AG04449 (cell line): ENCODE measurements around the gene IKZF3.
"Not testable (repeated sequence)": the region's sequence is repeated elsewhere in the genome, so short reads cannot be mapped to it uniquely, and the experiment has no call there.

ENCODE experiments used
- CTCF ChIA-PET: fragments of 350-600 bp; formaldehyde crosslinking; extraction: SDS; loops from one replicate; lab custom pipeline; 2021; ENCODE audit warnings: antibody characterized with exemption; lab: Yijun Ruan, JAX
- POLR2A ChIA-PET: fragments of 400-600, 350-600 bp; formaldehyde crosslinking; extraction: SDS; loops from one replicate; lab custom pipeline; 2020; ENCODE audit warnings: antibody characterized with exemption, inconsistent platforms; lab: Yijun Ruan, JAX
- DNase-seq: peaks from one replicate; pipeline ENCODE4 v3.0.0-alpha.2; 2010; ENCODE audit warnings: low read depth, low spot score
- H3K4me3 ChIP-seq: 2 replicates; pipeline ENCODE4 v1.5.1; 2011; ENCODE audit warnings: low read depth, mild to moderate bottlenecking, control low read depth, low read length
- TF ChIP-seq, protein P1 (sequence below): IDR thresholded peaks from one replicate; pipeline ENCODE4 v1.5.1; 2011; ENCODE audit warnings: mild to moderate bottlenecking, moderate library complexity, low read length, control low read depth, inconsistent platforms; ENCODE audit not compliant: insufficient read depth; ENCODE audit errors: missing control alignments

Gene IKZF3

DNA sequence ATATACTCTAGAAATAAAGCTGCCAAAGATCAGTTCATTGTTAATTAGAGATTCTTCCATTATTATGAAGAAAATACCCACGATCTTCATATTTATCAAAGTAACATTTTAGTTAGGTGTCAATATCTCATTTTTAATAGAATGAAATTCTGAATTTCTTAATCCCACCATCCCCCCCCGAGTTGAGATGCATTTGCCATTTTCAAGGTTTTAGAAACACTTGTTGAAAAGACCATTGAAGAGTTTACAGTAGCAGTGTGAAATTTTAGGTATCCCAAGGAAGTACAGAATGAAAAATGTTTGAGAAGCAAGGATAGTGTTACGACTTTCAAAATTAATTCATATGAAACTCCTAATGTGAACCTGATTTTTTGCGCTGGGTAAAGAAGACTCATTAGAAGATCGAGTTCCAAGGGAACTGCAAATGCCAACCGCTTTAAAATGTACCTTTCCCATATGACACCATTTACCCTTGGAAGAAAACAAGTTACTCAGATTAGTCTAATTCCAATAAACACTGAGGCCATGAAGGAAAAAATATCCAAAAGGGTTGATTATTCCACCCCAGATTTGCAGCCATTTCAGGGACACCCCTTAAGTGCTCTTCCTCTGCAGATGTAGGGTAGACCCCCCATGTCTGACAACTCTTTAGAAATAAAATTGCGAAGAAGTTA is 731 bp downstream of the IKZF3 start:
- TF ChIP-seq, protein P1, sequence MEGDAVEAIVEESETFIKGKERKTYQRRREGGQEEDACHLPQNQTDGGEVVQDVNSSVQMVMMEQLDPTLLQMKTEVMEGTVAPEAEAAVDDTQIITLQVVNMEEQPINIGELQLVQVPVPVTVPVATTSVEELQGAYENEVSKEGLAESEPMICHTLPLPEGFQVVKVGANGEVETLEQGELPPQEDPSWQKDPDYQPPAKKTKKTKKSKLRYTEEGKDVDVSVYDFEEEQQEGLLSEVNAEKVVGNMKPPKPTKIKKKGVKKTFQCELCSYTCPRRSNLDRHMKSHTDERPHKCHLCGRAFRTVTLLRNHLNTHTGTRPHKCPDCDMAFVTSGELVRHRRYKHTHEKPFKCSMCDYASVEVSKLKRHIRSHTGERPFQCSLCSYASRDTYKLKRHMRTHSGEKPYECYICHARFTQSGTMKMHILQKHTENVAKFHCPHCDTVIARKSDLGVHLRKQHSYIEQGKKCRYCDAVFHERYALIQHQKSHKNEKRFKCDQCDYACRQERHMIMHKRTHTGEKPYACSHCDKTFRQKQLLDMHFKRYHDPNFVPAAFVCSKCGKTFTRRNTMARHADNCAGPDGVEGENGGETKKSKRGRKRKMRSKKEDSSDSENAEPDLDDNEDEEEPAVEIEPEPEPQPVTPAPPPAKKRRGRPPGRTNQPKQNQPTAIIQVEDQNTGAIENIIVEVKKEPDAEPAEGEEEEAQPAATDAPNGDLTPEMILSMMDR: no peak
- no peak for DNase-seq
- no peak overlapping the region for H3K4me3 ChIP-seq
- CTCF ChIA-PET: interaction anchor here (3.3 kb wide), 1 partner anchor 117 kb away, joined by 13 read pairs; the partner anchor contains the start of gene PSMD3
- POLR2A ChIA-PET: no interaction called here

DNA sequence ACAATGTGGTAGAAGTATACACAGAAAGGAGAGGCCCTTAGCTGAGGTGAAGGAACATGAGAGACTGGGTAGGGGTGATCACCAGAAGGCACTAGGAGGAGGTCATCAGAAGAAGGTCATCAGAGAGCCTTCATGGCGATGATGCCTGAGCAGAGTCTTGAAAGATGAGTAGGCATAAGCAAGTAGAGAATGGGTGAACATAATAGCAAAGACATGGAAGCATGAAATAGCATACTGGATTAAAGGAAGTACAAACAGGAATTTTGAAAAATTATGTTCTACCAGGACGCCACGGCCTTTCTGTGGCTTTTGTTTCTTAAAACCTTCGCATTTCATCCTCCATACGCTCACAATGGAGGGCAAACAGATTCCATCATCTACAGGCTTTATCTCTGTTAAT is 2.9 kb downstream of the IKZF3 start:
- H3K4me3 ChIP-seq: no peak overlapping the region
- TF ChIP-seq, protein P1: no peak
- ChIA-PET CTCF (interaction anchor here (1.0 to 3.3 kb wide), 2 partner anchors 11 to 119 kb away, joined by 5 to 13 read pairs; partner anchors contain the start of gene PSMD3), POLR2A (no interaction called here)
- no peak for DNase-seq

DNA sequence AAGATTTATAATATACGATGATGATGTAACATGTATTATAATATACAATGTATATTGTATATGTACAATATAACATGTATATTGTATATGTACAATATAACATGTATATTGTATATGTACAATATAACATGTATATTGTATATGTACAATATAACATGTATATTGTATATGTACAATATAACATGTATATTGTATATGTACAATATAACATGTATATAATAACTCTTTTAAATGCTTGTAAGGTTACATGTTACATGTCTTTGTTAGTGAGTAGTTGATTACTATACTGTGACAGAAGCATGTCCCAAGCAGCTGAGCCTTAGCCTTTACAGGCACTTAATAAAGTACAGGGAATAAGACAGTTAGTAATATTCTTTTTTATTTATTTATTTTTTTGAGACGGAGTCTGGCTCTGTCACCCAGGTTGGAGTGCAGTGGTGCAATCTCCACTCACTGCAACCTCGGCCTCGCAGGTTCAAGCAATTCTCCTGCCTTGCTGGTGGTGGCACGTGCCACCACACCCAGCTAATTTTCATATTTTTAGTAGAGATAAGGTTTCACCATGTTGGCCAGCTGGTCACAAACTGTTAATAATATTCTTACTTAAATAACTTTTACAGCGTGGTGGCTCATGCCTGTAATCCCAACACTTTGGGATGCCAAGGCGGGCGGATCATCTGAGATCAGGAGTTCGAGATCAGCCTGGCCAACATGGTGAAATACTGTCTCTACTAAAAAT is 8.0 kb downstream of the IKZF3 start:
- DNase-seq, POLR2A ChIA-PET: not testable (repeated sequence)

GRCh38 chr17:39854909-39855308 is 9.2 kb downstream of the IKZF3 start:
- ChIA-PET CTCF (no interaction called here), POLR2A (no interaction called here)
- no peak for DNase-seq

More for the DNA sequence above, 8.0 kb downstream of the IKZF3 start:
- not testable (repeated sequence) for H3K4me3 ChIP-seq
- CTCF ChIA-PET: interaction anchor here (1.0 kb wide), 1 partner anchor 10 kb away, joined by 3 read pairs; no protein-coding TSS in a partner anchor

GRCh38 chr17:39852239-39852638 is 11.9 kb downstream of the IKZF3 start:
- TF ChIP-seq, protein P1: no peak
- H3K4me3 ChIP-seq: no peak overlapping the region
- CTCF ChIA-PET: interaction anchor here (0.9 kb wide), 1 partner anchor 174 kb away, joined by 4 read pairs; no protein-coding TSS in a partner anchor
- POLR2A ChIA-PET: no interaction called here
- no peak for DNase-seq

More at GRCh38 chr17:39854909-39855308, 9.2 kb downstream of the IKZF3 start:
- H3K4me3 ChIP-seq: no peak overlapping the region
- TF ChIP-seq, protein P1: no peak

DNA sequence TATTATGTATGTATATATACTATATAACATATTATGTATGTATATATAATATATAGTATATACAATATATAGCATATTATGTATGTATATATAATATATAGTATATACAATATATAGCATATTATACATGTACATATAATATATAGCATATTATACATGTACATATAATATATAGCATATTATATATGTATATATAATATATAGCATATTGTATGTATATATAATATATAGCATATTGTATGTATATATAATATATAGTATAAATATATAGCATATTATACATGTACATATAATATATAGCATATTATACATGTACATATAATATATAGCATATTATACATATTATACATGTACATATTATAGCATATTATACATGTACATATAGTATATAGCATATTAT is 13.9 kb downstream of the IKZF3 start:
- CTCF ChIA-PET, POLR2A ChIA-PET, DNase-seq, H3K4me3 ChIP-seq: not testable (repeated sequence)

DNA sequence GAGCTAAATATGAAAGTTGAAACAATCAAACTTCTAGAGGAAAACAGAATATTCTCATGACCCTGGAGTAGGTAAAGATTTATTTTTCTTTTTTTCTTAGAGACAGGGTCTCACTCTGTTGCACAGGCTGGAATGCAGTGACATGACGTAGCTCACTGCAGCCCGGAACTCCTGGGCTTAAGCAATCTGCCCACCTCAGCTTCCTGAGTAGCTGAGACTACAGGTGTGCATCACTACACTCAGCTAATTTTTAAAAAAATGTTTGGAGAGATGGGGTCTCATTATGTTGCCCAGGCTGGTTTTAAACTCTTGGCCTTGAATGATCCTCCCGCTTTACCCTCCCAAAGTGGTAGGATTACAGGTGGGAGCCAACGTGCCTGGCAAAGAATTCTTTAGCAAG is 15.5 kb downstream of the IKZF3 start:
- TF ChIP-seq, protein P1: no peak
- ChIA-PET CTCF (interaction anchor here (0.9 kb wide), 1 partner anchor 13 kb away, joined by 3 read pairs; no protein-coding TSS in a partner anchor), POLR2A (no interaction called here)
- H3K4me3 ChIP-seq: no peak overlapping the region
- no peak for DNase-seq
